GM21529 (cell line): ENCODE measurements around the gene TMEM181.
"Not testable (repeated sequence)": the region's sequence is repeated elsewhere in the genome, so short reads cannot be mapped to it uniquely, and the experiment has no call there.

Experiments
- ATAC-seq: cut with Tn5 transposase; IDR thresholded peaks from one replicate; pipeline ENCODE4 v1.9.1; 2021; ENCODE audit not compliant: unreplicated experiment

The TMEM181 gene

GRCh38 chr6:158635427-158636073 lies 75.7 kb downstream of the TMEM181 start:
- no peak for ATAC-seq

GRCh38 chr6:158636778-158637177 lies 76.9 kb downstream of the TMEM181 start:
- no peak for ATAC-seq

GRCh38 chr6:158638324-158638854 lies 78.5 kb downstream of the TMEM181 start:
- ATAC-seq: no peak

- ATAC-seq: no peak
Measured at GRCh38 chr6:158639056-158639455, 79.2 kb downstream of the TMEM181 start.

GRCh38 chr6:158640519-158640918 lies 80.6 kb downstream of the TMEM181 start:
- no peak for ATAC-seq

GRCh38 chr6:158642097-158642601 lies 82.3 kb downstream of the TMEM181 start:
- ATAC-seq: no peak

GRCh38 chr6:158643836-158644230 lies 83.9 kb downstream of the TMEM181 start:
- ATAC-seq: no peak

GRCh38 chr6:158644231-158645063 lies 84.6 kb downstream of the TMEM181 start, which contains the start of gene DYNLT1:
Gene DYNLT1, minus strand, starts transcription at chr6:158644743. Its CDS starts 35 bp downstream, at chr6:158644708.
- ATAC-seq: peak; percentile 56

- no peak for ATAC-seq
Measured at GRCh38 chr6:158645064-158646022, 85.5 kb downstream of the TMEM181 start.

GRCh38 chr6:158646023-158646910 lies 86.4 kb downstream of the TMEM181 start:
- no peak for ATAC-seq

- no peak for ATAC-seq
Measured at GRCh38 chr6:158647501-158647900, 87.6 kb downstream of the TMEM181 start.

GRCh38 chr6:158648682-158649131 lies 88.8 kb downstream of the TMEM181 start:
- ATAC-seq: peak; percentile 37

GRCh38 chr6:158649289-158650143 lies 89.6 kb downstream of the TMEM181 start, which contains the start of gene SYTL3:
Gene SYTL3, plus strand, starts transcription at chr6:158650054. Its CDS starts 13,215 bp downstream, at chr6:158663269.
- peak; percentile 44 for ATAC-seq

- ATAC-seq: not testable (repeated sequence)
Measured at GRCh38 chr6:158651981-158652737, 92.3 kb downstream of the TMEM181 start.

GRCh38 chr6:158653577-158654354 lies 93.9 kb downstream of the TMEM181 start:
- peak; percentile 54 for ATAC-seq

GRCh38 chr6:158654498-158654897 lies 94.6 kb downstream of the TMEM181 start:
- ATAC-seq: no peak

- ATAC-seq: no peak
Measured at GRCh38 chr6:158654960-158655489, 95.1 kb downstream of the TMEM181 start.
